GM12872 (cell line): ENCODE data around the gene PACS1.

Experiments
- CTCF ChIP-seq: IDR thresholded peaks from 3 replicates; pipeline ENCODE4 v1.5.1; 2011; ENCODE audit warnings: low read depth, mild to moderate bottlenecking, low read length, moderate library complexity; ENCODE audit not compliant: insufficient read depth

Gene PACS1

GRCh38 chr11:66036334-66036710 is 33.8 kb upstream of the PACS1 start:
- no peak for TF ChIP-seq CTCF

DNA sequence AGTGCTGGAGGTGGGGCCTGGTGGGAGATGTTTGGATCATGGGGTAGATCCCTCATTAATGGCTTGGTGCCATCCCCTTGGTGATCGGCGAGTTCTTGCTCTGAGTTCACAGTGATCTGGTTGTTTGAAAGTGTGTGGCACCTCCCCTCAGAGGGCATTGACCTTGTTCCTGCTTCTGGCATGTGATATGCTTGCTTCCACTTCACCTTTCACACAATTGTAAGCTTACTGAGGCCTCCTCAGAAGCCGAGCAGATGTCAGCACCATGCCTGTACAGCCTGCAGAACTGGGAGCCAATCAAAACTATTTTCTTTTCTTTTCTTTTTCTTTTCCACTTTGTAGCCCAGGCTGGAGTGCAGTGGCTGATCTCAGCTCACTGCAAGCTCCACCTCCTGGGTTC is 32.7 kb upstream of the PACS1 start:
- no peak for TF ChIP-seq CTCF

- TF ChIP-seq CTCF = no peak
These were observed 30.3 kb upstream of the PACS1 start for GRCh38 chr11:66039765-66040164.

DNA sequence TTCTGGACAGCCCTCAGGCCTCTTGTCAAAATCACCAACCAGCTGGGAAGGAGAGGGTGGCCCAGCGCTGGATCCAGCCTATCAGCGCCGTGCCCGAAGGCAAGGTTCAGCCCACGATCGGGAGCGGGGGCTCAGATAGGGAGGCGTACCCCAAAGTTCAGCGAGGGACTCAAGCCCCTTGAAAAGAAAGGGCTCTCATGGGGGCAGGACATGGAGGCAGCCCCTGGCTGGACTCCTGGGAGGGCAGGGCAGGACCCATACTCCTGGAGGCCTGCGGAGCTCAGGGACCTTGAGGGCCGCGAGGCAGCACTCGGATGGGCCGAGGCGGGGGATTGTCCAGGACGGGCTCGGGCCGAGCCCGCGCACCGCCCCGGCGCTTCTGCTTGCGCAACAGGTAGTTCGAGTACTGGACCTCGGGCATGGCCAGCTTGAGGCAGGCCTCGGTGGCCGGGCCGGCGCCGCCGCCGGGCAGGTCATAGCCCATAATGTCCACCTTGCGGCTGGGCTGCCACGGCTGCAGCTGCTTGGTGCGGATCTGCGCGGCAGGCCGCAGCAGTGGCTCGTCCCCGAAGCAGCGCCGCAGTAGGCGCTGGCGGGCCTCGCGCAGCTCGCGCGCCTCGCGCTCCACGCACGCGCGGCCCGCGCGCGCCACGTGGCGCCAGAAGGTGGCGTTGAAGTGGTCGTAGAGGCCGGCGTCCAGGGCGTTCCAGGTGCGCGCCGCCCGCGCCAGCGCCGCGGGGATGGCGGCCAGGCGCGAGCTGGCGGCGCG is 27.7 kb upstream of the PACS1 start:
- no peak for TF ChIP-seq CTCF

DNA sequence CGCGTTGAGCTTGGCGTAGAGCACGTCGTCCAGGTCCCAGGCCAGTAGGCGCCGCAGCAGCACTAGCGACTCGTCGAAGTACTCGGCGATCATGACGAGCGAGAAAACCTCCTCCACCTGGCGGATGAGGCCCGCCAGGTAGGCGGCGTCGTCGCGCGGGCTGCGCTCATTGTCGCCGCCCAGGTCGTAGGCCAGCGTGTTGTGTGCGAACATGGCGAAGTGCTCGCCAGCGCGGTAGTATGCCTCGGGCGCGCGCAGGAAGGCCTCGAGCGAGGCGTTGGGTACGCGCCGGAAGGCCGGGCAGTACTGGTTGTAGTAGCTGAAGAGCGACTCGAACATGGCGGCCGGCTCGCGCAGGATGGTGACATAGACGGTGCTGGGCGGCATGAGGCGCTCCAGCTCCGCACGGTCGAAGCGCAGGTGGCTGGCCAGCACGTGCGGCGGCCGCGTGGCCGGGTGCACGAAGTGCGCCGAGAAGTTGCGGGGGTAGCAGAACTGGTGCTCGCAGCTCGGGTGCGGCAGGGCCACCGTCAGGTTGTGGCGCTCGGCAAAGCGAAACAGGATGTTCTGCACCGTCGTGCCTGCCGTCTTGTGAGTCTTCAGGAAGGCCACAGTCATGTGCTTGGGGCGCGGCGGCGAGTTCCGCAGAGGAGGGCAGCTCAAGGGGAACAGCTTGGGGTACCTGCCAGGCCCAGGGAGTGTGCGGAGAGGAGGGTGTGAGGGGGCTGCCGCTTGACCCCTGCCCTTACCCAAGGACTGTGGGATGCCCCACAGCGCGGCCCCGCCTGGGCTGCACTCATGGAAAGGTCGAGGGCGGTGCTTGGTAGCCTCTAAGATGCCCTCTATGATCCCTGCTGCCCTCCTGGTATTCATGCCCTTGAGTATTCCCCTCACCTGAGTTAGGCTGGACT is 26.8 kb upstream of the PACS1 start:
- no peak for TF ChIP-seq CTCF

DNA sequence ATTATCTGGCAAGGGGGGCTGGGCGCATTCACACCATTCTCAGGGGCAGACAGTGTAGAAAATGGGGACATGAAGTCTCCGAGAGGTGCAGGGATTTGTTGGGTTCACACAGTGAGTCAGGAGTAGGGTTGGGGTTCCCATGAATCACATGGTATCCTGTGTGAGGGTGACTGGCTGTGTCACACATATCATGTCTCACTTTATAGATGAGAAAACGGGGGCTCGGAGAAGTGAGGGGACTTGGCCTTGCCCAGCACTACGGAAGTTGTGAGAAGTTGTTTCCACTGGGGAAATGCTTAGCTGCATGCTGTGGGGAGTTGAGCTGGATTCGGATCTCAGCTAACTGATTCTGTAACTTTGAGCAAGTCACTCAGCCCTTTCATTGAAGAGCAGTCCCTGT is 25.3 kb upstream of the PACS1 start:
- no peak for TF ChIP-seq CTCF

GRCh38 chr11:66045177-66045639 is 24.9 kb upstream of the PACS1 start:
- TF ChIP-seq CTCF = peak; percentile 98
